H9 (cell line): Measurements from ENCODE around the gene ARSH. TPM values are rescaled to one million over a fixed set of nuclear protein-coding genes. Genes with fewer than 3 reads are reported as not detected.

Experiments
- DNase-seq: peaks from one replicate; pipeline ENCODE4 v3.0.0-alpha.2; 2017
- H2AFZ ChIP-seq: one replicate; pipeline ENCODE4 v1.6.1; 2013; ENCODE audit warnings: mild to moderate bottlenecking, low read length, control low read depth, moderate library complexity
- H2AK5ac ChIP-seq: 2 replicates; pipeline ENCODE4 v1.6.1; 2013; ENCODE audit warnings: low read length, control low read depth, mixed read lengths; ENCODE audit not compliant: insufficient read length
- H2BK120ac ChIP-seq: one replicate; pipeline ENCODE4 v1.6.1; 2013; ENCODE audit warnings: low read depth, mild to moderate bottlenecking, low read length, control low read depth, inconsistent platforms; ENCODE audit not compliant: poor library complexity, severe bottlenecking
- H2BK12ac ChIP-seq: 2 replicates; pipeline ENCODE4 v1.6.1; 2013; ENCODE audit warnings: low read length, control low read depth, mixed read lengths, low read depth; ENCODE audit not compliant: insufficient read length
- H2BK15ac ChIP-seq: 2 replicates; pipeline ENCODE4 v1.6.1; 2013; ENCODE audit warnings: low read depth, low read length, control low read depth
- H2BK20ac ChIP-seq: one replicate; pipeline ENCODE4 v1.6.1; 2013; ENCODE audit warnings: low read depth, mild to moderate bottlenecking, low read length, control low read depth, inconsistent platforms; ENCODE audit not compliant: poor library complexity, severe bottlenecking
- H2BK5ac ChIP-seq: 2 replicates; pipeline ENCODE4 v1.6.1; 2013; ENCODE audit warnings: low read length, control low read depth, mixed read lengths; ENCODE audit not compliant: insufficient read length
- H3K14ac ChIP-seq: 2 replicates; pipeline ENCODE4 v1.6.1; 2013; ENCODE audit warnings: low read length, control low read depth; ENCODE audit not compliant: insufficient read depth
- H3K18ac ChIP-seq: 2 replicates; pipeline ENCODE4 v1.6.1; 2013; ENCODE audit warnings: low read depth, mild to moderate bottlenecking, mixed read lengths, low read length, control low read depth; ENCODE audit not compliant: insufficient read length
- H3K23ac ChIP-seq: 2 replicates; pipeline ENCODE4 v1.6.1; 2013; ENCODE audit warnings: low read length, control low read depth, mixed read lengths, low read depth; ENCODE audit not compliant: insufficient read length
- H3K23me2 ChIP-seq: 2 replicates; pipeline ENCODE4 v1.6.1; 2013; ENCODE audit warnings: low read depth, mild to moderate bottlenecking, mixed read lengths, low read length, control low read depth; ENCODE audit not compliant: insufficient read length, poor library complexity, severe bottlenecking
- H3K27ac ChIP-seq: 2 replicates; pipeline ENCODE4 v1.5.1; 2013; ENCODE audit warnings: low read length, control low read depth, mixed read lengths, low read depth; ENCODE audit not compliant: insufficient read length
- H3K27me3 ChIP-seq: 2 replicates; pipeline ENCODE4 v1.6.1; 2013; ENCODE audit warnings: low read length, control low read depth, inconsistent platforms; ENCODE audit not compliant: insufficient read depth
- H3K4ac ChIP-seq: 2 replicates; pipeline ENCODE4 v1.6.1; 2013; ENCODE audit warnings: low read depth, mild to moderate bottlenecking, control low read depth, inconsistent platforms, low read length, moderate library complexity
- H3K4me1 ChIP-seq: 2 replicates; pipeline ENCODE4 v1.6.1; 2013; ENCODE audit warnings: low read length, control low read depth, inconsistent platforms; ENCODE audit not compliant: insufficient read depth
- H3K4me2 ChIP-seq: 2 replicates; pipeline ENCODE4 v1.6.1; 2013; ENCODE audit warnings: low read length, control low read depth, mixed read lengths; ENCODE audit not compliant: insufficient read length, insufficient read depth
- H3K56ac ChIP-seq: 2 replicates; pipeline ENCODE4 v1.6.1; 2013; ENCODE audit warnings: low read depth, mild to moderate bottlenecking, mixed read lengths, low read length, control low read depth; ENCODE audit not compliant: insufficient read length
- H3K79me1 ChIP-seq: 2 replicates; pipeline ENCODE4 v1.6.1; 2013; ENCODE audit warnings: low read depth, mild to moderate bottlenecking, moderate library complexity, low read length, control low read depth, inconsistent platforms; ENCODE audit not compliant: insufficient read depth, poor library complexity, severe bottlenecking
- H3K79me2 ChIP-seq: 2 replicates; pipeline ENCODE4 v1.6.1; 2013; ENCODE audit warnings: low read length, control low read depth, inconsistent platforms; ENCODE audit not compliant: insufficient read depth
- H3K9ac ChIP-seq: 2 replicates; pipeline ENCODE4 v1.6.1; 2013; ENCODE audit warnings: low read length, control low read depth, mixed read lengths; ENCODE audit not compliant: insufficient read length; ENCODE audit errors: extremely low read depth
- H3K9me3 ChIP-seq: one replicate; pipeline ENCODE4 v1.6.1; 2013; ENCODE audit warnings: low read depth, low read length, inconsistent platforms; ENCODE audit not compliant: control insufficient read depth
- H3T11ph ChIP-seq: one replicate; pipeline ENCODE4 v1.6.1; 2013; ENCODE audit warnings: mild to moderate bottlenecking, low read length, control low read depth, inconsistent platforms
- H4K20me1 ChIP-seq: one replicate; pipeline ENCODE4 v1.6.1; 2013; ENCODE audit not compliant: control insufficient read depth, insufficient read length, insufficient read depth
- H4K5ac ChIP-seq: 2 replicates; pipeline ENCODE4 v1.6.1; 2013; ENCODE audit warnings: low read depth, mild to moderate bottlenecking, mixed read lengths, low read length, control low read depth; ENCODE audit not compliant: insufficient read length
- H4K8ac ChIP-seq: replicated peaks from 2 replicates; pipeline ENCODE4 v1.6.1; 2013; ENCODE audit warnings: low read length, control low read depth, mixed read lengths, low read depth; ENCODE audit not compliant: insufficient read length
- H4K91ac ChIP-seq: 2 replicates; pipeline ENCODE4 v1.6.1; 2013; ENCODE audit warnings: low read depth, mild to moderate bottlenecking, moderate library complexity, mixed read lengths, low read length, control low read depth; ENCODE audit not compliant: insufficient read length
- H3K27ac Mint-ChIP-seq, 3 experiments: 2 replicates in 2 of 3; 3 replicates in 1 of 3; pipeline ENCODE4 v1.8.0; 2020 to 2021; ENCODE audit warnings: mixed read lengths in 3 of 3, mild to moderate bottlenecking in 1 of 3, moderate library complexity in 1 of 3
- H3K27me3 Mint-ChIP-seq: 2 replicates; pipeline ENCODE4 v1.8.0; 2021; ENCODE audit warnings: low read depth, mild to moderate bottlenecking, moderate library complexity, mixed read lengths
- H3K36me3 Mint-ChIP-seq, 3 experiments: 2 replicates in 2 of 3; 3 replicates in 1 of 3; pipeline ENCODE4 v1.8.0; 2020 to 2021; ENCODE audit warnings: low read depth in 3 of 3, mixed read lengths in 3 of 3; ENCODE audit not compliant: insufficient read depth in 1 of 3
- H3K4me1 Mint-ChIP-seq, 2 experiments: 2 replicates each; pipeline ENCODE4 v1.8.0; 2020; ENCODE audit warnings: mixed read lengths in 2 of 2
- H3K4me3 Mint-ChIP-seq, 2 experiments: 2 replicates in 1 of 2; 3 replicates in 1 of 2; pipeline ENCODE4 v1.8.0; 2020 to 2021; ENCODE audit warnings: mild to moderate bottlenecking in 2 of 2, mixed read lengths in 2 of 2, moderate library complexity in 1 of 2
- H3K9me3 Mint-ChIP-seq, 2 experiments: 2 replicates in 1 of 2; 3 replicates in 1 of 2; pipeline ENCODE4 v1.8.0; 2020; ENCODE audit warnings: mild to moderate bottlenecking in 2 of 2, mixed read lengths in 2 of 2, moderate library complexity in 1 of 2
- CTCF ChIP-seq: fragments of 200-600 bp; sonication (generic); conservative IDR thresholded peaks from 3 replicates; pipeline ENCODE4 v1.8.0; 2021; ENCODE audit warnings: antibody characterized with exemption, mild to moderate bottlenecking
- WGBS: extraction: QIAGEN DNeasy Blood & Tissue Kit; methylation state at CpG from one replicate; pipeline ENCODE4 v1.1.7; 2013; ENCODE audit warnings: missing lambda C conversion rate, low lambda C conversion rate, mixed read lengths; ENCODE audit not compliant: insufficient read length; ENCODE audit errors: extremely low coverage; 5-methylcytosine and 5-hydroxymethylcytosine counted together
- total RNA-seq: library from RNA; stranded (reverse); gene quantifications from 2 replicates; pipeline ENCODE4 v1.2.1, GENCODE V29; 2021

Gene ARSH
- total RNA-seq, 1 experiment from 2014 or later, result not detected

- Histone ChIP-seq H3K9ac (no peak overlapping the region), H3K9me3 (no peaks in the 10 kb centered on the region), H2BK20ac (no peak overlapping the region), H2AK5ac (no peak overlapping the region), H3K27ac (peak overlapping the region; percentile 2), H4K91ac (no peak overlapping the region), H3K23me2 (no peaks in the 10 kb centered on the region), H3K4ac (no peak overlapping the region), H3K14ac (no peak overlapping the region), H3K56ac (no peak overlapping the region), H4K8ac (no peak overlapping the region), H3K79me2 (0 out of 2 replicates have a peak, but pooled peaks cover under 1% of the 10 kb centered on the region), H2BK5ac (no peak overlapping the region), H2BK12ac (no peak overlapping the region), H3K79me1 (no peaks in the 10 kb centered on the region), H3K18ac (no peak overlapping the region), H3K4me1 (peaks cover 7% of the 10 kb centered on the region; the same call in 1 of the 2 replicates), H2AFZ (no peak overlapping the region), H4K20me1 (no peaks in the 10 kb centered on the region), H2BK120ac (no peak overlapping the region), H3K4me2 (peak overlapping the region; percentile 7), H2BK15ac (no peak overlapping the region), H3T11ph (no peak overlapping the region), H3K23ac (no peak overlapping the region), H4K5ac (no peak overlapping the region), H3K27me3 (no peaks in the 10 kb centered on the region)
- WGBS, result no CpG with 5 or more reads among the region's 14 CpGs
- Mint-ChIP-seq H3K4me3 (peak overlapping the region; percentile 46 to 60), H3K27ac (peak overlapping the region; percentile 76 to 97 (median 84)), H3K36me3 (peaks cover 4 to 21% (median 14%) of the 10 kb centered on the region in 3 experiments; a peak in 6 of 7 replicates), H3K9me3 (no peaks in the 10 kb centered on the region; a peak in 1 of 5 replicates), H3K27me3 (no peaks in the 10 kb centered on the region; the same call in none of the 2 replicates), H3K4me1 (peaks cover 44 to 46% of the 10 kb centered on the region in 2 experiments)
- peak; percentile 74 for DNase-seq
- TF ChIP-seq CTCF, result no peak
Observed at GRCh38 chrX:2960861-2961515, 45.4 kb upstream of the ARSH start.
